ENCODE data around the gene TRAPPC2L.
"Not testable (repeated sequence)": the region's sequence is repeated elsewhere in the genome, so short reads cannot be mapped to it uniquely, and the experiment has no call there.

The TRAPPC2L gene

GRCh38 chr16:88889702-88890352, 32.9 kb downstream of the TRAPPC2L start:
- DNase-seq, result not testable (repeated sequence)

- no peak for DNase-seq
These were observed 34.2 kb downstream of the TRAPPC2L start for GRCh38 chr16:88891083-88891482.

GRCh38 chr16:88892065-88892464, 35.1 kb downstream of the TRAPPC2L start:
- DNase-seq, result no peak

GRCh38 chr16:88893127-88893968, 36.4 kb downstream of the TRAPPC2L start:
- peak in 1 of 51 donors; percentile 5 for DNase-seq

- DNase-seq, result not testable (repeated sequence)
These were observed 37.3 kb downstream of the TRAPPC2L start for GRCh38 chr16:88894266-88894665.

- no peak for DNase-seq
These were observed 37.9 kb downstream of the TRAPPC2L start for GRCh38 chr16:88894681-88895300.

GRCh38 chr16:88895335-88895734, 38.4 kb downstream of the TRAPPC2L start:
- no peak for DNase-seq

- DNase-seq, result no peak
These were observed 39.5 kb downstream of the TRAPPC2L start for GRCh38 chr16:88896238-88897070.

GRCh38 chr16:88897696-88898425, 40.9 kb downstream of the TRAPPC2L start:
- DNase-seq, result no peak

- DNase-seq, result no peak
These were observed 43.2 kb downstream of the TRAPPC2L start for GRCh38 chr16:88899901-88900661.

GRCh38 chr16:88900662-88901052, 43.7 kb downstream of the TRAPPC2L start:
- DNase-seq, result no peak

GRCh38 chr16:88901718-88902337, 44.9 kb downstream of the TRAPPC2L start:
- no peak for DNase-seq

- DNase-seq, result no peak
These were observed 45.8 kb downstream of the TRAPPC2L start for GRCh38 chr16:88902744-88903143.

- no peak for DNase-seq
These were observed 46.3 kb downstream of the TRAPPC2L start for GRCh38 chr16:88903267-88903666.

- DNase-seq, result no peak
These were observed 47.9 kb downstream of the TRAPPC2L start for GRCh38 chr16:88904676-88905365.

- DNase-seq, result no peak
These were observed 48.6 kb downstream of the TRAPPC2L start for GRCh38 chr16:88905563-88905962.

- DNase-seq, result no peak
These were observed 49.1 kb downstream of the TRAPPC2L start for GRCh38 chr16:88906020-88906419.

- no peak for DNase-seq
These were observed 49.7 kb downstream of the TRAPPC2L start for GRCh38 chr16:88906535-88907105.

GRCh38 chr16:88907768-88908167, 50.8 kb downstream of the TRAPPC2L start:
- no peak for DNase-seq

Data from hypothalamus (tissue), 51 donors.